K562 (cell line): Measurements from ENCODE around the gene MPIG6B. TPM values are rescaled to one million over a fixed set of nuclear protein-coding genes. Genes with fewer than 3 reads are reported as not detected.
A peak's percentile ranks its signal among the peaks of the same experiment; 100 is the strongest.

Experiments used
- CHD7 ChIP-seq: fragments of 200-600 bp; sonication (generic); IDR thresholded peaks from one replicate; pipeline ENCODE4 v1.6.1; 2012; ENCODE audit warnings: mild to moderate bottlenecking, low read depth, low read length, inconsistent platforms
- ESRRB ChIP-seq: fragments of 250-450 bp; sonication (Bioruptor Pico); IDR thresholded peaks from 2 replicates; pipeline ENCODE4 v1.5.0; 2020; ENCODE audit warnings: mild to moderate bottlenecking, moderate library complexity, borderline replicate concordance
- MECOM ChIP-seq: fragments of 250-450 bp; sonication (Bioruptor Pico); IDR thresholded peaks from 2 replicates; pipeline ENCODE4 v1.8.0; 2022; ENCODE audit warnings: inconsistent platforms
- PHB2 ChIP-seq: fragments of 450-650 bp; IDR thresholded peaks from 2 replicates; pipeline ENCODE4 v1.6.1; 2017; ENCODE audit warnings: low read depth
- PYGO2 ChIP-seq: fragments of 450-650 bp; IDR thresholded peaks from 2 replicates; pipeline ENCODE4 v1.6.1; 2016; ENCODE audit warnings: mild to moderate bottlenecking, missing genetic modification characterization, moderate library complexity, missing compliant biosample characterization
- ZBTB5 ChIP-seq: fragments of 450-650 bp; IDR thresholded peaks from 2 replicates; pipeline ENCODE4 v1.6.1; 2017; ENCODE audit warnings: antibody characterized with exemption
- ZNF609 ChIP-seq: sonication (generic); formaldehyde crosslinking; IDR thresholded peaks from 2 replicates; pipeline ENCODE4 v1.8.1; 2023; ENCODE audit warnings: missing genetic modification reagents, mild to moderate bottlenecking, borderline replicate concordance
- polyA plus RNA-seq, 8 experiments: library from polyadenylated mRNA; depleted of rRNA in 4 of 8; stranded (reverse) in 5 of 8; unstranded in 3 of 8; fragments of >200 nt; fragmentation: Nextera tagmentation in 2 of 8; fragmentation: Illumina TruSeq in 1 of 8; extraction: Ambion mirVana in 2 of 8; extraction: Trizol in 1 of 8; gene quantifications; 2 replicates each; pipeline versions ENCODE4 v1.2.1 to v1.2.3, GENCODE V29; 2011 to 2014; ENCODE audit warnings: inconsistent platforms in 1 of 8, missing spikeins in 1 of 8
- total RNA-seq, 7 experiments: library from RNA; depleted of rRNA in 6 of 7; stranded (reverse); fragments of >200 nt in 6 of 7; fragmentation: Illumina TruSeq in 2 of 7; extraction: Trizol in 2 of 7; gene quantifications; 2 replicates each; pipeline versions ENCODE4 v1.2.1 to v1.2.3, GENCODE V29; 2011 to 2021; ENCODE audit warnings: low replicate concordance in 1 of 7

MPIG6B gene
- total and polyA plus RNA-seq, 9 of the 15 experiments (the other 6 are each of a cell fraction or from before 2014, with no cell fraction given) = 0.11 to 1.2 (median 0.28) TPM; not detected in 1

GRCh38 chr6:31690231-31691077 lies 32.7 kb upstream of the MPIG6B start (continued):
- peak; percentile 2; the same call in 1 of the 2 replicates for TF ChIP-seq PHB2
- TF ChIP-seq CHD7 = no peak
- TF ChIP-seq ESRRB (CRISPR knock-in tag) = 0 out of 2 replicates have a peak, but pooled peaks have one; percentile 2
- TF ChIP-seq PYGO2 (tag) = no peak
- TF ChIP-seq MECOM (CRISPR knock-in tag) = peak; percentile 58; the same call in 1 of the 2 replicates
- TF ChIP-seq ZBTB5 = no peak
- TF ChIP-seq ZNF609 (CRISPR knock-in tag) = 0 out of 2 replicates have a peak, but pooled peaks have one; percentile 75
